H9 (cell line): ENCODE results near the gene CTF1. TPM values are rescaled to one million over a fixed set of nuclear protein-coding genes. Genes with fewer than 3 reads are reported as not detected.

Experiments used
- DNase-seq: peaks from one replicate; pipeline ENCODE4 v3.0.0-alpha.2; 2017
- H2AFZ ChIP-seq: one replicate; pipeline ENCODE4 v1.6.1; 2013; ENCODE audit warnings: mild to moderate bottlenecking, low read length, control low read depth, moderate library complexity
- H2AK5ac ChIP-seq: 2 replicates; pipeline ENCODE4 v1.6.1; 2013; ENCODE audit warnings: low read length, control low read depth, mixed read lengths; ENCODE audit not compliant: insufficient read length
- H2BK120ac ChIP-seq: one replicate; pipeline ENCODE4 v1.6.1; 2013; ENCODE audit warnings: low read depth, mild to moderate bottlenecking, low read length, control low read depth, inconsistent platforms; ENCODE audit not compliant: poor library complexity, severe bottlenecking
- H2BK12ac ChIP-seq: 2 replicates; pipeline ENCODE4 v1.6.1; 2013; ENCODE audit warnings: low read length, control low read depth, mixed read lengths, low read depth; ENCODE audit not compliant: insufficient read length
- H2BK15ac ChIP-seq: 2 replicates; pipeline ENCODE4 v1.6.1; 2013; ENCODE audit warnings: low read depth, low read length, control low read depth
- H2BK20ac ChIP-seq: one replicate; pipeline ENCODE4 v1.6.1; 2013; ENCODE audit warnings: low read depth, mild to moderate bottlenecking, low read length, control low read depth, inconsistent platforms; ENCODE audit not compliant: poor library complexity, severe bottlenecking
- H2BK5ac ChIP-seq: 2 replicates; pipeline ENCODE4 v1.6.1; 2013; ENCODE audit warnings: low read length, control low read depth, mixed read lengths; ENCODE audit not compliant: insufficient read length
- H3K14ac ChIP-seq: 2 replicates; pipeline ENCODE4 v1.6.1; 2013; ENCODE audit warnings: low read length, control low read depth; ENCODE audit not compliant: insufficient read depth
- H3K18ac ChIP-seq: 2 replicates; pipeline ENCODE4 v1.6.1; 2013; ENCODE audit warnings: low read depth, mild to moderate bottlenecking, mixed read lengths, low read length, control low read depth; ENCODE audit not compliant: insufficient read length
- H3K23ac ChIP-seq: 2 replicates; pipeline ENCODE4 v1.6.1; 2013; ENCODE audit warnings: low read length, control low read depth, mixed read lengths, low read depth; ENCODE audit not compliant: insufficient read length
- H3K23me2 ChIP-seq: 2 replicates; pipeline ENCODE4 v1.6.1; 2013; ENCODE audit warnings: low read depth, mild to moderate bottlenecking, mixed read lengths, low read length, control low read depth; ENCODE audit not compliant: insufficient read length, poor library complexity, severe bottlenecking
- H3K27ac ChIP-seq: 2 replicates; pipeline ENCODE4 v1.5.1; 2013; ENCODE audit warnings: low read length, control low read depth, mixed read lengths, low read depth; ENCODE audit not compliant: insufficient read length
- H3K27me3 ChIP-seq: 2 replicates; pipeline ENCODE4 v1.6.1; 2013; ENCODE audit warnings: low read length, control low read depth, inconsistent platforms; ENCODE audit not compliant: insufficient read depth
- H3K4ac ChIP-seq: 2 replicates; pipeline ENCODE4 v1.6.1; 2013; ENCODE audit warnings: low read depth, mild to moderate bottlenecking, control low read depth, inconsistent platforms, low read length, moderate library complexity
- H3K4me1 ChIP-seq: 2 replicates; pipeline ENCODE4 v1.6.1; 2013; ENCODE audit warnings: low read length, control low read depth, inconsistent platforms; ENCODE audit not compliant: insufficient read depth
- H3K4me2 ChIP-seq: 2 replicates; pipeline ENCODE4 v1.6.1; 2013; ENCODE audit warnings: low read length, control low read depth, mixed read lengths; ENCODE audit not compliant: insufficient read length, insufficient read depth
- H3K56ac ChIP-seq: 2 replicates; pipeline ENCODE4 v1.6.1; 2013; ENCODE audit warnings: low read depth, mild to moderate bottlenecking, mixed read lengths, low read length, control low read depth; ENCODE audit not compliant: insufficient read length
- H3K79me1 ChIP-seq: 2 replicates; pipeline ENCODE4 v1.6.1; 2013; ENCODE audit warnings: low read depth, mild to moderate bottlenecking, moderate library complexity, low read length, control low read depth, inconsistent platforms; ENCODE audit not compliant: insufficient read depth, poor library complexity, severe bottlenecking
- H3K79me2 ChIP-seq: 2 replicates; pipeline ENCODE4 v1.6.1; 2013; ENCODE audit warnings: low read length, control low read depth, inconsistent platforms; ENCODE audit not compliant: insufficient read depth
- H3K9ac ChIP-seq: 2 replicates; pipeline ENCODE4 v1.6.1; 2013; ENCODE audit warnings: low read length, control low read depth, mixed read lengths; ENCODE audit not compliant: insufficient read length; ENCODE audit errors: extremely low read depth
- H3K9me3 ChIP-seq: one replicate; pipeline ENCODE4 v1.6.1; 2013; ENCODE audit warnings: low read depth, low read length, inconsistent platforms; ENCODE audit not compliant: control insufficient read depth
- H3T11ph ChIP-seq: one replicate; pipeline ENCODE4 v1.6.1; 2013; ENCODE audit warnings: mild to moderate bottlenecking, low read length, control low read depth, inconsistent platforms
- H4K20me1 ChIP-seq: one replicate; pipeline ENCODE4 v1.6.1; 2013; ENCODE audit not compliant: control insufficient read depth, insufficient read length, insufficient read depth
- H4K5ac ChIP-seq: 2 replicates; pipeline ENCODE4 v1.6.1; 2013; ENCODE audit warnings: low read depth, mild to moderate bottlenecking, mixed read lengths, low read length, control low read depth; ENCODE audit not compliant: insufficient read length
- H4K8ac ChIP-seq: replicated peaks from 2 replicates; pipeline ENCODE4 v1.6.1; 2013; ENCODE audit warnings: low read length, control low read depth, mixed read lengths, low read depth; ENCODE audit not compliant: insufficient read length
- H4K91ac ChIP-seq: 2 replicates; pipeline ENCODE4 v1.6.1; 2013; ENCODE audit warnings: low read depth, mild to moderate bottlenecking, moderate library complexity, mixed read lengths, low read length, control low read depth; ENCODE audit not compliant: insufficient read length
- H3K27ac Mint-ChIP-seq, 3 experiments: 2 replicates in 2 of 3; 3 replicates in 1 of 3; pipeline ENCODE4 v1.8.0; 2020 to 2021; ENCODE audit warnings: mixed read lengths in 3 of 3, mild to moderate bottlenecking in 1 of 3, moderate library complexity in 1 of 3
- H3K27me3 Mint-ChIP-seq: 2 replicates; pipeline ENCODE4 v1.8.0; 2021; ENCODE audit warnings: low read depth, mild to moderate bottlenecking, moderate library complexity, mixed read lengths
- H3K36me3 Mint-ChIP-seq, 3 experiments: 2 replicates in 2 of 3; 3 replicates in 1 of 3; pipeline ENCODE4 v1.8.0; 2020 to 2021; ENCODE audit warnings: low read depth in 3 of 3, mixed read lengths in 3 of 3; ENCODE audit not compliant: insufficient read depth in 1 of 3
- H3K4me1 Mint-ChIP-seq, 2 experiments: 2 replicates each; pipeline ENCODE4 v1.8.0; 2020; ENCODE audit warnings: mixed read lengths in 2 of 2
- H3K4me3 Mint-ChIP-seq, 2 experiments: 2 replicates in 1 of 2; 3 replicates in 1 of 2; pipeline ENCODE4 v1.8.0; 2020 to 2021; ENCODE audit warnings: mild to moderate bottlenecking in 2 of 2, mixed read lengths in 2 of 2, moderate library complexity in 1 of 2
- H3K9me3 Mint-ChIP-seq, 2 experiments: 2 replicates in 1 of 2; 3 replicates in 1 of 2; pipeline ENCODE4 v1.8.0; 2020; ENCODE audit warnings: mild to moderate bottlenecking in 2 of 2, mixed read lengths in 2 of 2, moderate library complexity in 1 of 2
- CTCF ChIP-seq: fragments of 200-600 bp; sonication (generic); conservative IDR thresholded peaks from 3 replicates; pipeline ENCODE4 v1.8.0; 2021; ENCODE audit warnings: antibody characterized with exemption, mild to moderate bottlenecking
- WGBS: extraction: QIAGEN DNeasy Blood & Tissue Kit; methylation state at CpG from one replicate; pipeline ENCODE4 v1.1.7; 2013; ENCODE audit warnings: missing lambda C conversion rate, low lambda C conversion rate, mixed read lengths; ENCODE audit not compliant: insufficient read length; ENCODE audit errors: extremely low coverage; 5-methylcytosine and 5-hydroxymethylcytosine counted together
- total RNA-seq: library from RNA; stranded (reverse); gene quantifications from 2 replicates; pipeline ENCODE4 v1.2.1, GENCODE V29; 2021

Gene CTF1
- total RNA-seq, 1 experiment from 2014 or later = 0.72 TPM

- no peak within 1 kb of the TSS for H4K91ac ChIP-seq
- no peak for TF ChIP-seq CTCF
- H3K14ac ChIP-seq = peak within 1 kb of the TSS; percentile 33; the same call in 1 of the 2 replicates
- H3K79me1 ChIP-seq = no peaks in the 10 kb centered on the region
- H3K9me3 ChIP-seq = no peaks in the 10 kb centered on the region
- no peak within 1 kb of the TSS for H2BK5ac ChIP-seq
- no peaks in the 10 kb centered on the region for H3K4me1 ChIP-seq
- H3K4me3 Mint-ChIP-seq = peak within 1 kb of the TSS; percentile 79 to 91
- no peak within 1 kb of the TSS for H2BK12ac ChIP-seq
- H3K4me2 ChIP-seq = peak within 1 kb of the TSS; percentile 71
- peaks cover 11% of the 10 kb centered on the region for H3K23me2 ChIP-seq
- H2AFZ ChIP-seq = no peak within 1 kb of the TSS
- H2BK120ac ChIP-seq = no peak within 1 kb of the TSS
- no peaks in the 10 kb centered on the region for H3K79me2 ChIP-seq
- H3K18ac ChIP-seq = peak within 1 kb of the TSS; percentile 36
- no peak within 1 kb of the TSS for H3K27ac ChIP-seq
- peak within 1 kb of the TSS; percentile 11 for H3K9ac ChIP-seq
- no peak within 1 kb of the TSS for H2BK20ac ChIP-seq
- no peak within 1 kb of the TSS for H3K23ac ChIP-seq
- no peaks in the 10 kb centered on the region for H3K27me3 ChIP-seq
- peaks cover 26 to 28% of the 10 kb centered on the region in 2 experiments for H3K4me1 Mint-ChIP-seq
- no peaks in the 10 kb centered on the region for H4K20me1 ChIP-seq
- no peak within 1 kb of the TSS for H3T11ph ChIP-seq
- H2BK15ac ChIP-seq = no peak within 1 kb of the TSS
- peaks cover 10 to 27% (median 18%) of the 10 kb centered on the region in 3 experiments; a peak in 6 of 7 replicates for H3K36me3 Mint-ChIP-seq
- H3K27ac Mint-ChIP-seq = peak within 1 kb of the TSS; percentile 94 to 98 (median 97); a peak in 6 of 7 replicates
- DNase-seq = peak; percentile 77
- no peak within 1 kb of the TSS for H4K5ac ChIP-seq
- H3K9me3 Mint-ChIP-seq = no peaks in the 10 kb centered on the region
- H4K8ac ChIP-seq = no peak within 1 kb of the TSS
- H3K4ac ChIP-seq = no peak within 1 kb of the TSS
- WGBS = no CpG with 5 or more reads among the region's 70 CpGs
- no peak within 1 kb of the TSS for H2AK5ac ChIP-seq
- no peaks in the 10 kb centered on the region for H3K27me3 Mint-ChIP-seq
- H3K56ac ChIP-seq = no peak within 1 kb of the TSS
These were observed 52.5 kb downstream of the CTF1 start, which contains the start of gene ORAI3 for GRCh38 chr16:30948667-30949649. Gene ORAI3, plus strand, starts transcription at chr16:30949068. Its CDS starts 222 bp downstream, at chr16:30949290.
